WTC11 (cell line): Measurements from ENCODE around the gene FAM24B.

Experiments used
- CTCF ChIP-seq: fragments of 200-600 bp; IDR thresholded peaks from 2 replicates; pipeline ENCODE4 v1.8.0; 2022; ENCODE audit warnings: antibody characterized with exemption
- NR1H2 ChIP-seq: sonication (generic); formaldehyde crosslinking; IDR thresholded peaks from 2 replicates; pipeline ENCODE4 v1.9.0; 2021; ENCODE audit warnings: mild to moderate bottlenecking, moderate library complexity, missing genetic modification reagents
- PRDM15 ChIP-seq: sonication (generic); formaldehyde crosslinking; IDR thresholded peaks from 2 replicates; pipeline ENCODE4 v1.8.0; 2022; ENCODE audit warnings: missing genetic modification reagents
- SMAD3 ChIP-seq: sonication (generic); formaldehyde crosslinking; IDR thresholded peaks from 2 replicates; pipeline ENCODE4 v1.8.0; 2022; ENCODE audit warnings: missing genetic modification reagents, mild to moderate bottlenecking, borderline replicate concordance
- ZNF121 ChIP-seq: sonication (generic); formaldehyde crosslinking; IDR thresholded peaks from 2 replicates; pipeline ENCODE4 v1.8.0; 2023; ENCODE audit warnings: missing genetic modification reagents
- ZNF317 ChIP-seq: sonication (generic); formaldehyde crosslinking; IDR thresholded peaks from 2 replicates; pipeline ENCODE4 v1.8.1; 2023; ENCODE audit warnings: low read depth, mild to moderate bottlenecking, moderate library complexity, missing genetic modification reagents, borderline replicate concordance
- TF ChIP-seq, protein P1 (sequence below): sonication (generic); formaldehyde crosslinking; IDR thresholded peaks from 2 replicates; pipeline ENCODE4 v1.8.1; 2023; ENCODE audit warnings: mild to moderate bottlenecking, missing genetic modification reagents, moderate library complexity
- TF ChIP-seq, protein P2 (sequence below): sonication (generic); formaldehyde crosslinking; IDR thresholded peaks from 2 replicates; pipeline ENCODE4 v1.8.1; 2022; ENCODE audit warnings: low read depth, mild to moderate bottlenecking, moderate library complexity, missing genetic modification reagents, borderline replicate concordance
- TF ChIP-seq, protein P3 (sequence below): sonication (generic); formaldehyde crosslinking; IDR thresholded peaks from 2 replicates; pipeline ENCODE4 v1.8.0; 2023; ENCODE audit warnings: mild to moderate bottlenecking, missing genetic modification reagents

DNA sequence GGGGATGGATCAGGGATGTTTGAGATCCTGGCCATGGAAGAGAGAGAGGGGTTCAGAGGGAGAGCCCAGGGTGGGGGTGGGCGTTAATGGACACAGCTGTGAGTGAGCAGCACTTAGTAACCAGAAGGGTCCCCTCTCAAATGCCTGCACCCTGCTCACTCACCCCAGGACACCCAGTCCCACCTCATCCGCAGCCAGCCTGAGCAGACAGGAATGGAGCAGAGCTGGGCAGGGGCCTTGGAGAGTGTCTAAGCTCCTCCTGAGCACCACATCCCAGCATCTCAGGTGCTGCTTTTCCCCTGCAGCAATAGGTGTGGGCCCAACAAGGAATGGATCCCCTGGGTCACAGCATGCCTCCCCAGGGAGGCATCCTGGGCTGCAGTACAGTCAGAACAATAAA lies 36.3 kb upstream of the FAM24B start:
- TF ChIP-seq CTCF, result no peak
- TF ChIP-seq ZNF317 (CRISPR knock-in tag), result no peak
- TF ChIP-seq, protein P1, sequence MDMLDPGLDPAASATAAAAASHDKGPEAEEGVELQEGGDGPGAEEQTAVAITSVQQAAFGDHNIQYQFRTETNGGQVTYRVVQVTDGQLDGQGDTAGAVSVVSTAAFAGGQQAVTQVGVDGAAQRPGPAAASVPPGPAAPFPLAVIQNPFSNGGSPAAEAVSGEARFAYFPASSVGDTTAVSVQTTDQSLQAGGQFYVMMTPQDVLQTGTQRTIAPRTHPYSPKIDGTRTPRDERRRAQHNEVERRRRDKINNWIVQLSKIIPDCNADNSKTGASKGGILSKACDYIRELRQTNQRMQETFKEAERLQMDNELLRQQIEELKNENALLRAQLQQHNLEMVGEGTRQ (CRISPR knock-in tag), result no peak
- no peak for TF ChIP-seq PRDM15 (CRISPR knock-in tag)
- TF ChIP-seq, protein P2, sequence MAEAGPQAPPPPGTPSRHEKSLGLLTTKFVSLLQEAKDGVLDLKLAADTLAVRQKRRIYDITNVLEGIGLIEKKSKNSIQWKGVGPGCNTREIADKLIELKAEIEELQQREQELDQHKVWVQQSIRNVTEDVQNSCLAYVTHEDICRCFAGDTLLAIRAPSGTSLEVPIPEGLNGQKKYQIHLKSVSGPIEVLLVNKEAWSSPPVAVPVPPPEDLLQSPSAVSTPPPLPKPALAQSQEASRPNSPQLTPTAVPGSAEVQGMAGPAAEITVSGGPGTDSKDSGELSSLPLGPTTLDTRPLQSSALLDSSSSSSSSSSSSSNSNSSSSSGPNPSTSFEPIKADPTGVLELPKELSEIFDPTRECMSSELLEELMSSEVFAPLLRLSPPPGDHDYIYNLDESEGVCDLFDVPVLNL (CRISPR knock-in tag), result no peak
- no peak for TF ChIP-seq ZNF121 (CRISPR knock-in tag)
- no peak for TF ChIP-seq NR1H2 (CRISPR knock-in tag)
- TF ChIP-seq, protein P3, sequence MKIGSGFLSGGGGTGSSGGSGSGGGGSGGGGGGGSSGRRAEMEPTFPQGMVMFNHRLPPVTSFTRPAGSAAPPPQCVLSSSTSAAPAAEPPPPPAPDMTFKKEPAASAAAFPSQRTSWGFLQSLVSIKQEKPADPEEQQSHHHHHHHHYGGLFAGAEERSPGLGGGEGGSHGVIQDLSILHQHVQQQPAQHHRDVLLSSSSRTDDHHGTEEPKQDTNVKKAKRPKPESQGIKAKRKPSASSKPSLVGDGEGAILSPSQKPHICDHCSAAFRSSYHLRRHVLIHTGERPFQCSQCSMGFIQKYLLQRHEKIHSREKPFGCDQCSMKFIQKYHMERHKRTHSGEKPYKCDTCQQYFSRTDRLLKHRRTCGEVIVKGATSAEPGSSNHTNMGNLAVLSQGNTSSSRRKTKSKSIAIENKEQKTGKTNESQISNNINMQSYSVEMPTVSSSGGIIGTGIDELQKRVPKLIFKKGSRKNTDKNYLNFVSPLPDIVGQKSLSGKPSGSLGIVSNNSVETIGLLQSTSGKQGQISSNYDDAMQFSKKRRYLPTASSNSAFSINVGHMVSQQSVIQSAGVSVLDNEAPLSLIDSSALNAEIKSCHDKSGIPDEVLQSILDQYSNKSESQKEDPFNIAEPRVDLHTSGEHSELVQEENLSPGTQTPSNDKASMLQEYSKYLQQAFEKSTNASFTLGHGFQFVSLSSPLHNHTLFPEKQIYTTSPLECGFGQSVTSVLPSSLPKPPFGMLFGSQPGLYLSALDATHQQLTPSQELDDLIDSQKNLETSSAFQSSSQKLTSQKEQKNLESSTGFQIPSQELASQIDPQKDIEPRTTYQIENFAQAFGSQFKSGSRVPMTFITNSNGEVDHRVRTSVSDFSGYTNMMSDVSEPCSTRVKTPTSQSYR (CRISPR knock-in tag), result no peak
- no peak for TF ChIP-seq SMAD3
